ENCODE measurements around the gene POLQ.
A peak's percentile ranks its signal among the peaks of the same experiment; 100 is the strongest.
"Not testable (repeated sequence)": the region's sequence is repeated elsewhere in the genome, so short reads cannot be mapped to it uniquely, and the experiment has no call there.

Gene POLQ

GRCh38 chr3:121545574-121546455 lies at the start of gene POLQ:
Gene POLQ, minus strand, starts transcription at chr3:121545988. Its CDS starts 111 bp downstream, at chr3:121545877.
- peak; percentile 95 for DNase-seq (ENCODE audit: low spot score)

GRCh38 chr3:121594850-121595249 lies 49.1 kb upstream of the POLQ start:
- DNase-seq (ENCODE audit: low spot score): no peak

- not testable (repeated sequence) for DNase-seq (ENCODE audit: low spot score)
These were observed 48.0 kb upstream of the POLQ start for GRCh38 chr3:121593806-121594205.

DNA sequence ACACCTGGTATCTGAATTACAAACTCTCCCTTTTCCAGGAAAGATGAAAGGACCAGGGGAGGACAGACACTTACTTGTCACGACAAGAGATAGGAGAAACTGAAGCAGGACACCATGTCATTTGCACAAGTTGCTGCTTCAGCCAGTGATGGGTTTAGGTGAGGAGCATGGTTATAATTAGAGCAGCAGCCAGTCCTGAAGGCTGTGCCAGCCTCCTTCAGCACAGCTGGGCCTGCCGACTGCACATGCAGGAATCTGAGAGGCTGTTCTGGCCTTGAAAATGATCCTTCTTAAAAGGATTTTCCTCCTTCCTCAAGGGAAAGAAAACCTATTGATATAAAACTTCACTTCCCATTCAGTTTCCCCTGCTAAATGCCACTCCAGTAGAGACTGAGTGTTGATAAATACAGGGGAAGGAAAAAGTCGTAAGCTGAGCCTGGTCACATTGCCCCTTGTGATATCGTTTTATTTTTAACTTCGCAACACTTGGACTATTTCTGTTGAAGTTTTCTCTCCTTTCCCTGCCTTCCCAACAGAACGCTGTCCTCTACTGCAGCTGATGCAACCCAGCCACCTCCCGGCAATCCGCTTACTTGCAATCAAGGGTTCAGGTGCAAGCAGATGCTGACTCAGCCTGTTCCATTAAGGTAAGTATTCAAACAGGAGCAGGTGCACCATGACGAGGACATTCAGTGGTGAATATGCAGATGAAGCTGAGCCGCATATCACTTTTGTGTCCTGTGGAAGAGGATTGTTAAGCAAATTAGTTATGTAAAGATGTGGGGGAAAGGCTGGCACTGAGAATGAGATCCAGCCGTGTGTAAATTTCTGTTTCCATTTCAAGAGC lies 47.3 kb upstream of the POLQ start, which contains the start of gene FBXO40:
FBXO40 (plus strand) TSS at position 524 of the 847 bp plus-strand sequence. CDS start 27,197 bp downstream, outside the sequence.
- no peak for DNase-seq (ENCODE audit: low spot score)

- DNase-seq (ENCODE audit: low spot score): no peak
These were observed 38.6 kb upstream of the POLQ start for GRCh38 chr3:121584418-121584817.

- no peak for DNase-seq (ENCODE audit: low spot score)
These were observed 35.9 kb upstream of the POLQ start for GRCh38 chr3:121581691-121582090.

GRCh38 chr3:121574449-121574848 lies 28.7 kb upstream of the POLQ start:
- DNase-seq (ENCODE audit: low spot score): no peak

DNA sequence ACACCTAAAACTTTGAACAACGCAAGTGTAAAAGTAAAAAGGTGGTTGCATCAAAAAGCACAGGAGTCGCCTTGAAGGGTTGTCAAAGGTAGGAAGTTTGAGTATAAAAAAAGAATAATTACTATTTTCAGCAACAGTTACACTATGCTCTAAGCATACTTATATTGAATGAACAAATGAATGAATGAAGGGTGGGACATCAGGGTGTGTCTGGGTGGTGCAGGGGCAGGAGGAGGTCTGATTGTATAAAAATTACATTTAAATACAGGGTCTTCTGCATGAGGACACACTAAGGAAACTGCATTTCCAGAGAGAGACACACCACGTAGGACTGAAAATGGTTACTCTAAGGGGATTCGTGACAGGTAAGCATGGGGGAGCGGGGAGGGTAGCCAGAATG lies 21.9 kb upstream of the POLQ start, which contains the start of gene ARGFX:
ARGFX (plus strand) TSS at position 301 of the 400 bp plus-strand sequence. CDS start 2,765 bp downstream, outside the sequence.
- DNase-seq (ENCODE audit: low spot score): no peak

DNA sequence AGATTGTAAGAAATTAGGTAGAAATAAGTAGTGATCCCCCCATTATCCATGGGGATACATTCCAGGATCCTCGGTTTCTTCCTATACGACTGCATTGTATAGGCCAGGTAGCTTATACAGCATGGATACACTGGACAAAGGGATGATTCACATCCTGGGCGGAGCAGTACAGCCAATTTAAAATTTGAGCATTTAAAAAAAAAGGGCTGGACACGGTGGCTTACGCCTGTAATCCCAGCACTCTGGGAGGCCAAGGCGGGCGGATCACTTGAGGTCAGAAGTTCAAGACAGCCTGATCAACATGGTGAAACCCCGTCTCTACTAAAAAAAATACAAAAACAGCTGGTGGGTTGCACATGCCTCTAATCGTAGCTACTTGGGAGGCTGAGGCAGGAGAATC lies 21.0 kb upstream of the POLQ start:
- DNase-seq (ENCODE audit: low spot score): no peak

- no peak for DNase-seq (ENCODE audit: low spot score)
These were observed 16.4 kb upstream of the POLQ start for GRCh38 chr3:121562148-121562547.

DNA sequence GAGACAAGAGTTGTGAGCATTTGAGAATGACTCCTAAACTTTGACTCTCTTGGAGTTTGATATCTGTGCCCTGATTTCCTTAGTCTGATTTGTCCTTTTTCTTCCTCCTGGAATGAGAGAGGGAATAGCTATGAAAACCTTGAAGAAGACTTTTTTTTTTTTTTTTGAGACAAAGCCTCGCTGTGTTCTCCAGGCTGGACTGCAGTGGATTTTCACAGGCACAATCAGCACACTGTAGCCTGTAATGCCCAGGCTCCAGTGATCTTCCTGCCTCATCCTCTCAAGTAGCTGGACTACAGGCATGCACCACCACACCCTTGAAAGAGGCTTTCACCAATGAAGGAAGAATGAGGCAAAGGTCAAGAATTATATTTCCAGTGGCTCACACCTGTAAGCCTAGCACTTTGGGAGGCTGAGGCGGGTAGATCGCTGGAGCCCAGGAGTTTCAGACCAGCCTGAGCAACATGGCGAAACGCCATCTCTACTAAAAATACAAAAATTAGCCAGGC lies 11.7 kb upstream of the POLQ start:
- no peak for DNase-seq (ENCODE audit: low spot score)

DNA sequence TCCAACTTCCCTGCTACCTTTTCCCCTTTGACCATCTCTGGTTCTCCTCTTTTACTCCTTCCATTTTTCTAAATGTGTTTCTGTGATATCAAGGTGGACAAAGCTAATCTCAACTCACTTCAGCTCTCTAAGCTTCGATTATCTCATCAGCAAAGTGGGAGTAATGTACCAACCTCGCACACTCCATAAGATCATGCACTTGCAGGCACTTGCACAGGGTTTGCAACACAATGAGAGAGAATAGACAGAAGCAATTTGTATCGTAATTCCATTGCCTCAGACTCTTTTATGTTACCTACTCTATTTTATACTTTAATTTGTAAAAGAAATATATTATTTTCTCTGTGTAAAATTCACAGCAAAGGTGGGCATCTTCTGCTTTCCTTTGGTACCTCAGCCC lies 7.0 kb upstream of the POLQ start:
- no peak for DNase-seq (ENCODE audit: low spot score)

DNA sequence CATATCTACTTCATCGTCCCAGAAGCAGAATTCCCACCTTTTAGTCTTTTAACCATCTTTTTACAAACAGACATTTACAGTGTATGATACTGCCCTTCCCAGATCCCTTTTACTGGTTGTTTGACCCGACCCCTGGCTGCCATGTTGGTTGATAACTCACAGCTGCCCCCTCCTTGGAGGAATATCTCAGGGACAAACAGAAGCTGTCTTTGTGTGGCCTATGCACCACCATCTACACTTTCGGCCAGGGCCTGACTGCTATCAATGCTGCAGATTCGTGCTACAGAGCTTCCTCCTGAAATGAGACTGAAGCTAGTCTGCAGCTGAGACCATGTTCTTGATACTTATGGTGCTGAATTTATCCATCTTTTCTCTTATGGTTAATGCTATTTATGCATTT lies 6.6 kb upstream of the POLQ start:
- DNase-seq (ENCODE audit: low spot score): no peak

GRCh38 chr3:121545049-121545573 lies 677 bp downstream of the POLQ start:
- peak; percentile 16 for DNase-seq (ENCODE audit: low spot score)

DNA sequence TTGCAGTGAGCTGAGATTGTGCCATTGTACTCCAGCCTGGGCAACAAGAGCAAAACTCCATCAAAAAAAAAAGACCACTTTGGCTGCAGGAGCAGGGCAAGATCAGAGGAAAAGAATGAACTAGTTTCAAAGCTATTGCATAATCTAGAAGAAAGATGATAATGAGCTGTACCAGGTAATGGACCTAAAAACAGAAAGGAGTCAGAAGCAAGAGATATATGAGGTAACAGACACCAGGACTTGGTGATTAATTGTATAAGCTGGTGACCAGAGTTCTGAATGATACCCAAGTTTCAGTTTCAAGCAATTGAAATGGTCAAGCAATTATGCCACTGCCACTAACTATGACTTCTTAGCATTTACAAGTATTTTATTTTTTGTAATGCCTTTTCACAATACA lies 2.9 kb downstream of the POLQ start:
- no peak for DNase-seq (ENCODE audit: low spot score)

- no peak for DNase-seq (ENCODE audit: low spot score)
These were observed 14.5 kb downstream of the POLQ start for GRCh38 chr3:121531269-121531668.

GRCh38 chr3:121529308-121529707 lies 16.5 kb downstream of the POLQ start:
- DNase-seq (ENCODE audit: low spot score): peak; percentile 35

- no peak for DNase-seq (ENCODE audit: low spot score)
These were observed 25.3 kb downstream of the POLQ start for GRCh38 chr3:121520510-121520909.

DNA sequence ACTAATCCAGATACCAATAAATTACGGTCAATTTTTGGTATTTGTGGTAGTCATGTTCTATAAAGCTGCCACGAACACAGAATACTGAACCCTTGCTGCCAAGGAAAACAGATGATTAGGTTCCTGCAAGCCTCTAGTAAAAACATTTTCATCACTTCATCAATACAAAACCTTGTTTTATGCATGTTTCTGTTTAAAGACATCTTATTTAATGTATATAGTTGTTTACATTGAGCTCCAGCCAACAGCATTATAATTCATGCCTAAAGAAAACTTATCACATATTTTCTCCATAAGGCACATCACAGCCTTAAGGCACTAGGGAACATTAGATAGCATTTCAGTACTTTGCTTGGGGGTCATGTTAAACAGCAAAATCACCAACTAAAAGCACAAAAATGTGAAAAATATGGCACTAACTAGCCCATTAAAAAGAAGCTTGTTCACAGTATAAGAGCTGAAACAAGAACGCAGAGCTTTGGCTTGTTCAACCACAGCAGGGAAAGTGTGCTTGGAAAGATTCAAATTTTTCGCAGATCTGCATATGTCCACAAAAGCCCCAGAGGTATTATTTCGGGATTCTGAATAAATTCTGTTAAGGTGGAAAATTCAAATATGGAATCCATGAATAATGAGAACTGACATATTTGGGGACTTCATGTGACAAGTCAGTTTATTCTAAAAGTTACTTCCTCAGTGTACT lies 27.7 kb downstream of the POLQ start:
- no peak for DNase-seq (ENCODE audit: low spot score)

DNA sequence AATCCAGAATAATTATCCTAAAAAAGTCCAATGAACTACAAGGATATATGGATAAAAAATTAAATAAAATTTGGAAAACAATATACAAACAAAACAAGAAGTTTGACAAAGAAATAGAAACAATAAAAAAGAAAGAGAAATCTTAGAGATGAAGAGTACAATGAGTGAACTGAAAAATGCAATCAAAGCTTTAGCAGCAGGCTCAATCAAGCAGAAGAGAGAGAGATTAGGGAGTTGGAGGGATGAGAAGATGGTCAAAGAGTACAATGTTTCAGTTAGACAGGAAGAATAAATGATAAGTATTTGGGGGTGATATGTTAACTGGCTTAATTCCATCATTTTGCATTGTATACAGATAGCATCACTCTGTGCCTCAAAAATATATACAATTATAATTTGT lies 29.9 kb downstream of the POLQ start:
- DNase-seq (ENCODE audit: low spot score): no peak

DNA sequence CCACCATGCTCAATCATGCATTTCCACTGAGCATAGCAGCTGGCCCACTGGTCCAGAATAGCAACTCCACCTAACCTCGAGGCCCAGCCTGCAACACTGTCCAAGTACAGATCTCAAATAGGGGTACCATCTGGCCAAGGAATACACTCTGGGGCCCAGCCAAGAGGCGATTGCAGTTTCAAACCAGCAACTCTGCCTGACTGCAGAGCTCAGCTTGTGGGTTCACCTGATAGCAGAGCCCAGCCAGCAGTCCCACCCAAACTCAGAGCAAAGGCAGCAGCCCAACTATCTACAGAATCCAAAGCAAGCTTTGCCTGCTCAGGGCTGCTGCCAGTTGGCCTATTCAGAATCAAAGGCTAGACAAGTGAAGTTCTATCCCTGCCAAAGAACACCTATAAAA lies 30.5 kb downstream of the POLQ start:
- DNase-seq (ENCODE audit: low spot score): no peak

DNA sequence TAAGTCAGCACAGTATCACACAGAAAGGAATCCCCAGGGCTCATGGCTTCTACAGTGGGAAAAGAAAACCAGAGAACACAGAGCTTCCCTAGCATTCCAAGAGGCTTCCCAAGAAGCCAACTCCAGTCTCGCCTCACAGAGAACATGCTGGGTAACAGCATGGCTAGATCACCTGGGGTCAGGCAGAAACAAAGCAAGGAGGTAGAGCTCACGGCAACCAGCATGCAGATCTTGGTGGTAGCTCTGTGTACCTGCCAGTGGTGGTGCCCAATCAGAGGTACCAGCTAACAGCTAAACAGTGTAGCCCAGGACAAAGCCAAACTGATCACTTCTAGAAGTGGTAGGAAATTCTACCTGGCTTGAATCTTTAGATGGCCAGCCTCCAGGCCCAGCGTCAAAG lies 31.3 kb downstream of the POLQ start:
- DNase-seq (ENCODE audit: low spot score): no peak
